GM21390 (cell line): ENCODE measurements around the gene S100A13.

ENCODE experiments used
- ATAC-seq: cut with Tn5 transposase; IDR thresholded peaks from one replicate; pipeline ENCODE4 v1.9.1; 2021; ENCODE audit not compliant: unreplicated experiment

S100A13 gene

DNA sequence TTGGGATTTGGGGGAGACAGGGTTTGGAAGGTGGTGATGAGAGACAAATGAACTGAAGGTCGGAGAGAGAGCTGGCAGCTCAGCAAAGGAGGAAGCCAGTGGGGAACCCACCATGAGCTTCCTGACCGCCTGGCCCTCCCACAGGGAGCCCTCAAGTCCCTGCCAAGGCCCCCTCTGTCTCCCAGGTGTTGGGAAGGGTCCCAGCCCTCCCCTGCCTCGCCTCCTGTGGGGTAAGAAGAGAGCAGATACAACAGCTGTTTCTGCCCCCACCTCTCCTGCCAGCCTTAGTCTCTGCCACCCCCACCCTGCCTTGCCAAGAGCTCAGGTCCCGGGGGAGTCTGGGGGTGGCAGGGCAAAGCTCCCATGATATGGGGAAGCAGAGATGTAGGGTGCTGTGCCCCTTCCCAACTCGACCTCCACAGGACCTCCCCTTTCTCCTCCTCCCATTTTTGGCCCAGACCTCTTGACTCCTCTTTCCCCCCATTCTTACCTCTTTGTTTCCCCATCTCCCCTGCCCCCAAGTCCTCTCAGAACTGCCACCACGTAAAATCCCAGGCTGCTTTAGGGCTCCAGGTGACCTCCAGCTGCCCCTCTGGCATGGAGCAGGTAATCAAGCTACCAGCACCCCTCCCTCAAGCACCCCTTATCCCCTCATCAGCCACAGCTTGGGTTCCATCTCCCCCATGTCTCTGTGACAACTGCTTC is 1.5 kb upstream of the S100A13 start:
- no peak for ATAC-seq

DNA sequence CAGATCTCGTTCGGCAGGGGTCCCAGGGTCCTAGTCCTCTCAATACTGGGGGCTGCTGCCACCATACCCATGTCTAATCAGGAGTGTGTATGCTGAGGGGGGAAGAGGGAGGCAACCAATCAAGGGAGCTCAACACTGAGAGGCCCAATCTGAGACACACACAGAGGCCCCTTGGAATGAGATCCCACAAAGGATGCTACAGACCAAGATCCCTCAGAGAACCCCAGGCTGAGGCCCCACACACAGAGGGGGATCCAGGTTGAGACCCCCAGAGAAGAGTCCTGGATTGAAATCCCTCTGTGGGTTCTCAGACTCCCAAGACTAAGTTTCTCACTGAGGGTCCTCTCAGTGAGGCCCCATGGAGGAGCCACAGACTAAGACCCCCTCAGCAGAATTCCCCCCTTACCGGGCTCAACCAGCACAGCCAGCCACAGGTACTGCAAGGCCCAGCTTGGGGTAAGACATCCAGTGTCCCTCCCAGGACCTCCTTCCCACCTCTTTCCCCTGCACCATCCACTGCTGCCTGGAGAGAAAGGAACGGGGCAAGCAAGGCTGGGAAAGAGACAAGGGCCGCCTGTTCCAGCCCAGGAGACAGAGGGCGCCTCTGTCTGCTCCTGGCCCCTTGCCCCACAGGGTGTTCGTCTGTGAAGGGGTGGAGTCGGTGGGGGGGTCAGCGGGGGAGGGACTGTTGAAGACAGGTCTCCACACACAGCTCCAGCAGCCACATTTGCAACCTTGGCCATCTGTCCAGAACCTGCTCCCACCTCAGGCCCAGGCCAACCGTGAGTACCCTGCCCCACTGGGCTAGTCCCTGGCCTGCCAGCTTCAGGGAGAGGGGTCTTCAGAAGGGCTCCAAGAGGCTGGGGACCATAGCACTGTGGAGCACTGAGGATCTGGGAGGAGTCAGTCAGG is 666 bp upstream of the S100A13 start, which contains the start of gene S100A1:
TSS of gene S100A1 (plus strand) at position 720 of the 912 bp plus-strand sequence. CDS start 2,088 bp downstream, outside the sequence.
- ATAC-seq, result no peak

DNA sequence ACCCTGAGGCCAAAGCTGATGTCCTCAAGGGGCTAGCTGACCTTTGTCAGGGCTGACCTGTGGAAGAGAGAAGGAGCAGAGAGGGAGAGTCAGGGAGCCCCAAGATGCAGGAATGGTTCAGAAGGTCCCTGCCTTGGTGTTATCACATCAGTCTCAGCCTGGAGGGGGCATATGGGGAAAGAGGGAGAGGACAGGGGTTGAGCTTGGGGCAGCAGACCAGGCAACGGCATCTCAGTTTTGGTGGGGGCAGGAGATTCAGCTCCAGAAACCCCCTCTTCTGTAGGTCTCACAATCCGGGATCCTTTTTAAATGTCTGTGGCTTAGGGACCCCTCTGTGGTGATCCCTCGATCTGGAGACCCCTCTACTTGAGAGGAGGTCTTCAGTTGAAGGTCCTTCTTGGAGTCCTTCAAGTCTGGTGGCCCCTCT is 815 bp downstream of the S100A13 start:
- ATAC-seq, result no peak

GRCh38 chr1:153624965-153625611 is 2.2 kb downstream of the S100A13 start:
- ATAC-seq, result no peak

- no peak for ATAC-seq
Observed at GRCh38 chr1:153623101-153623500, 4.2 kb downstream of the S100A13 start.

DNA sequence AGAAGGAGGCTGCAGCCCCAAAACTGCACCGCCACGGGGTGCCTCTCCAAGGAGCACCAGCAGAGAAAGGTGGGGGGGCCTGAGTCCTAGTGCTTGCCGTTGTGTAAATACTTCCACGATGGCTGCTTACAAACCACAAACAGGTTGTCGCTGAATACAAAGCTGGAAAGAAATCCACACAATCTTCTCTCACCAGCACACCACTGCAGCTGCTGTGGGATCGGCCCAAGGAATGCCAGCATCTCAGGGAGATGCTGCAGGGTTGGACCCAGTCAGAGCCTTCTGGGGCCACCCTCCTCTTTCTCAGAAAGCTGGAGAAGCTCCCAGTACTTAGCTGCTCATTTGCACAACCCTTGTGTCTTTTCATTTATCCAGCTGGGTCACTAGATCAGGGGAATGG is 8.1 kb downstream of the S100A13 start:
- no peak for ATAC-seq

GRCh38 chr1:153617663-153618062 is 9.6 kb downstream of the S100A13 start:
- no peak for ATAC-seq

GRCh38 chr1:153616917-153617311 is 10.4 kb downstream of the S100A13 start:
- ATAC-seq, result no peak

- ATAC-seq, result no peak
Observed at GRCh38 chr1:153616144-153616916, 11.0 kb downstream of the S100A13 start, which contains the start of gene S100A14. S100A14 (minus strand) TSS chr1:153616325; CDS start chr1:153615858, 467 bp downstream.

GRCh38 chr1:153615406-153615805 is 11.9 kb downstream of the S100A13 start:
- no peak for ATAC-seq

DNA sequence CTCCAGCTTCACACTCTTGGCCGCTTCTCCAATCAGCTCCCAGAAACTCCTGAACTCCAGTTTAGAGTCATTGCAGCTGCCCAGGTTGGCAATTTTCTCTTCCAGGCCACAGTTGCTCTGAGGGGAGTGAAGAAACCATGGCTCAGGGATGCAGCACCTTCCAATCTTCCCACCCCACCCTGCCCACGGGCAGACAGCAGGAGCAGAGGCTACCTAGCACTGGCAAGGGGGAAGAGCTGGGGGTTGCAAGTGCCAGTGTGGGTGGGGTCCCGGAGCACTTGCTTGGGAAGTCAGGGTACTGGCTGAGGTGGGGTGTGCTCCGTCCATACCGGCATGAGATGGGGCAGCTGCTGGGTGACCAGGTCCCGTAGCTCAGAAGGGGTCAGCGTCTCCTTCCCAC is 12.4 kb downstream of the S100A13 start:
- no peak for ATAC-seq

- ATAC-seq, result no peak
Observed at GRCh38 chr1:153614189-153614900, 13.0 kb downstream of the S100A13 start.

- no peak for ATAC-seq
Observed at GRCh38 chr1:153613406-153613805, 13.9 kb downstream of the S100A13 start.

DNA sequence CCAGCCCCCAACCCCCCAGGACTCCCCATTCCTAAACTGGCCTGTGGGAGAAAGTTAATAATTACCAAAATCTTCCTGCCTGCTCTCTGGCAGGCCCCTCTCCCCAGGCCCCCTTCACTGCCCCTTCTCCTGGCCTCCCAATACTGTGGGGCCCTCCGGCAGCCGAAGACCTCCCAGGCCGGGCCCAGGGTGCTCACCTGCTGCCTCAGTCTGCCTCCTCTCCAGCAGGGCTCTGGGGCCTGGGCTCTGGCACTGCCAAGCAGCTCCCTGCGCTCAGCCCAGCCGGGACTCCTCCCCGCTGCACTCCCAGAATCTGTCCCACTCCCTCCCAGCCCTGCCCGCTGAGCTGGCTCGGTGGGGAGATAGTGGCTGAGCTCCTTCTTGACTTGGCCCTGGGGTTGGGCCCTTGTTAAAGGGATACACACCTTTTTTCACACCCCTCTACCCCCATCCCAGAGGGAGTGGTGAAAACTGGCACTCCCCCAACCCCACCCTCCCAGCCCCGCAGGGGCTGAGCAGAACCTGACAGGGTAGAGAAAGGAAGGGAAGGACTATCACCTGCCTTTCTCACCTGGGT is 14.5 kb downstream of the S100A13 start, which contains the start of gene S100A16:
TSS of gene S100A16 (minus strand) at position 383 of the 577 bp plus-strand sequence. CDS start 4,986 bp downstream, outside the sequence.
- ATAC-seq, result no peak

DNA sequence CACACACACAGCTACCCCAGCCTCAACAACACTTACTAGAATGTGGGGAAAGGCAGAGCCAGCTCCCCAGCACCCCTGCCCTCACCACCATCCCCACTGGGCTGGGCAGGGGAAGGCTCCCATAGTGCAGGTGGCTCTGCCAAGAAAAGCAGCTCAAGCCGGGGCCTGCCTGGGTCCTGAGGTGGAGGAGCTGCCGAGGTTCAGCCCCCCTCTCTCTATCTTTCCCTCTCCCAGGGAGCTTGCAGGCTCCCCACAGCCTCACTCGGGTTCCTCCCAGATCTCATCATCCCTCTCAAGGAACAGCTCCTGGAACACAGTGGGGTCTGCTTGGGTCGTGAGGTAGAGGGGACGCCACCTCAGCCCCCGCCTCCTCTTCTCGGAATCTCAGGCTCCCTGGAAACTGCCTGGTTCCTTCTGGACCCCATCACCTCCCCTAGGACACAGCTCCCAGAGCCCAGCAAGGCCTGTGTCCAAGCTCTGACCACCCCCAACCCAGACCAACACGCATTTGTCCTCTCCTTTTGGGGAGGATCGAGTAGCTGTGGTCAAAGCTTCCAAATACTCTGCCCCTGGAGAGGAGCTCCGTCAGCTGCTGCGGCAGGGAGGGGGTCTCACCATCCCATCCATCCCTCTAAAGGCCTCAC is 15.1 kb downstream of the S100A13 start:
- ATAC-seq, result no peak

DNA sequence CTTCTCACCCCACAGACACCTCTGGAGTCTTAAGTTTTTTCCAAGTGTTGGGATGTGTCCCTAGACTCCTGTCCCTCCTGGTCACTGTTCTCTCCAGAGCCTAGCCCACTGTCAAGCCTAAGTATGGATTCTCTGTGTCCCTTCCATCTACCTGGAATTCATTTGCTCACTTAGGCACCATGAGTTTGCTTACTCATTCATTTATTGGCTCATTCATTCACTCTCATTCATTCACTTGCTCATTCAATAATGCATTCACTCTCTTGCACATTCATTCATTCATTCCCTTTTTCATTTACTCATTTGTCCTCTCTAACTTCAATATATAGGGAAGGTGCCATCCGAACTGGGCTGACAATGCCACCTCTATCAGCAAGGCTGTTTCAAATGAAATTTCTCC is 15.9 kb downstream of the S100A13 start:
- ATAC-seq, result no peak

- no peak for ATAC-seq
Observed at GRCh38 chr1:153610811-153611301, 16.4 kb downstream of the S100A13 start.

GRCh38 chr1:153610334-153610733 is 17.0 kb downstream of the S100A13 start:
- no peak for ATAC-seq

- ATAC-seq, result no peak
Observed at GRCh38 chr1:153609585-153609907, 17.8 kb downstream of the S100A13 start.
